Measurements from ENCODE around the gene TCAP.

TCAP gene

DNA sequence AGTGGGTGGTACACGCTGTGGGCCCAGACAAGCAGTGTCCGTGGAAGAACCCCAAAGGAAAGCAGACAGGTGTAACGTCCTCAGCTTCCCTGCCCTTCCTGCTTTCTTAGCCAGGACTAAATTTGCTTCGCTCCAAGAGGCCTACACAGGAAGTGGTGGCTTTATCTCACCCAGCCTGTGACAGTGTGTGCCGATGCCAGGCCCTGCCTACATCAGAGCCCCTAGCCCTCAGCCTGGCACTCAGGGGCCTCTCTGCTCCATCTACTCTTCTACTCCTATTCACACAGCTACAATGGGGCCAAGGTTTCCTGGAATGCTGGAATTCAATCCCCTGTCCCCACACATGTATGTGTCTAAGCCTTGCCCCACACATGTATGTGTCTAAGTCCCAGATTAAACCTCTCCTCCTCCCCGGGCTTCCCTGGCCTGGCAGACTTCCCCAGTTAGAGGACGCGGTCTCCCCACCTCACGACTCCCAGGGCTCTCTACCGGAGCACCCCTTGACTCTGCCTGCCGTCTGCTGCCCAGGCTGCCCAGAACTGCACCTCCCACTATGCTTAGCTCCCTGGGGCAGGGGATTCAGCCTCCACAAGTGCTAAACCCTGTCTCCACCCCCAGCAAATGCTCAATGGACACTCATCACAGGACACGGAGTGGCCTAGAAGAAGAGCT, 14.5 kb downstream of the TCAP start:
- no peaks in the 10 kb centered on the region for H3K79me2 ChIP-seq (ENCODE audit: insufficient read depth, low read length)
- H3F3A ChIP-seq (ENCODE audit: insufficient read depth) = no peaks in the 10 kb centered on the region
- TF ChIP-seq EZH2phosphoT487 (conservative IDR thresholded peaks at IDR 0.05; ENCODE audit: low read length) = no peak
- TF ChIP-seq, protein P1, sequence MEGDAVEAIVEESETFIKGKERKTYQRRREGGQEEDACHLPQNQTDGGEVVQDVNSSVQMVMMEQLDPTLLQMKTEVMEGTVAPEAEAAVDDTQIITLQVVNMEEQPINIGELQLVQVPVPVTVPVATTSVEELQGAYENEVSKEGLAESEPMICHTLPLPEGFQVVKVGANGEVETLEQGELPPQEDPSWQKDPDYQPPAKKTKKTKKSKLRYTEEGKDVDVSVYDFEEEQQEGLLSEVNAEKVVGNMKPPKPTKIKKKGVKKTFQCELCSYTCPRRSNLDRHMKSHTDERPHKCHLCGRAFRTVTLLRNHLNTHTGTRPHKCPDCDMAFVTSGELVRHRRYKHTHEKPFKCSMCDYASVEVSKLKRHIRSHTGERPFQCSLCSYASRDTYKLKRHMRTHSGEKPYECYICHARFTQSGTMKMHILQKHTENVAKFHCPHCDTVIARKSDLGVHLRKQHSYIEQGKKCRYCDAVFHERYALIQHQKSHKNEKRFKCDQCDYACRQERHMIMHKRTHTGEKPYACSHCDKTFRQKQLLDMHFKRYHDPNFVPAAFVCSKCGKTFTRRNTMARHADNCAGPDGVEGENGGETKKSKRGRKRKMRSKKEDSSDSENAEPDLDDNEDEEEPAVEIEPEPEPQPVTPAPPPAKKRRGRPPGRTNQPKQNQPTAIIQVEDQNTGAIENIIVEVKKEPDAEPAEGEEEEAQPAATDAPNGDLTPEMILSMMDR (IDR thresholded peaks at IDR 0.05; ENCODE audit: insufficient read depth, low read length, poor library complexity, severe bottlenecking) = no peak
- H3K9me2 ChIP-seq (replicated peaks; ENCODE audit: insufficient read depth, low read length) = no peaks in the 10 kb centered on the region
- no peaks in the 10 kb centered on the region for H3K36me3 ChIP-seq (ENCODE audit: low read length)
- H3K4me3 ChIP-seq (ENCODE audit: insufficient read depth, low read length, poor library complexity, severe bottlenecking) = no peak overlapping the region
- H4K20me1 ChIP-seq (ENCODE audit: low read depth, low read length) = no peaks in the 10 kb centered on the region
- H3K27me3 ChIP-seq (ENCODE audit: low read length) = no peaks in the 10 kb centered on the region
- H3K27ac ChIP-seq (ENCODE audit: low read depth, low read length) = no peak overlapping the region
- H3K9me3 ChIP-seq (ENCODE audit: insufficient read depth, low read length) = no peaks in the 10 kb centered on the region
- no peak overlapping the region for H3K4me2 ChIP-seq (ENCODE audit: low read depth, low read length, poor library complexity, severe bottlenecking)
- no peak overlapping the region for H2AFZ ChIP-seq (ENCODE audit: low read depth, low read length, severe bottlenecking)
- H3K9ac ChIP-seq (ENCODE audit: low read length) = no peak overlapping the region

DNA sequence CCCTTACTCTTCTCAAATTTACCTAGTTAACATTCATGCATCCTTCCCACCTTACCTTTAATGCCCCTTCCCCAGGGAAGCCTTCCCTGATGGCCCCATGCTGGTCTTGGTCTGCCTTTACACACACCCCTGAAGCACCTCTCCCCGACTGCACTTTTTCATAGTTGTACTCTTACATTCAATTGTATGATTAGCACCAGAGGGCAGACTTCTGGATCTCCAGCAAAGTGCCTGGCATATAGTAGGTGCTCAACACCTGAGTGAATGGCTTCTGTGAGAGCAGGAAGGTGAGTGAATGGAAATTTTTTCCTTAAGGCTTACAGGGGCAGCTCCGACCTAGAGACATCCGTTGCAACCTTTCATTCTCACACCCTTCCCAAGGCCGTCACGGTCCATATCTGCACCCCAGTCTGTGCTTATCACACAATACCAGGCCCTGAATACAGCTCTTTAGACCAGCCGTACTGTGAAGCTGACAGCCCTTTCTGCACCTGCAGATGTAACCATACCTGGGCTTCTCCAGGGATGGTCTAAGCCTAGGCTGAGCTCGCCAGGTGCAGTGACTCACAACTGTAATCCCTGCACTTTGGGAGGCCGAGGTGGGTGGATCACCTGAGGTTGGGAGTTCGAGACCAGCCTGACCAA, 18.3 kb downstream of the TCAP start:
- H3K9me3 ChIP-seq (ENCODE audit: insufficient read depth, low read length) = no peaks in the 10 kb centered on the region
- no peak overlapping the region for H2AFZ ChIP-seq (ENCODE audit: low read depth, low read length, severe bottlenecking)
- H3K79me2 ChIP-seq (ENCODE audit: insufficient read depth, low read length) = no peaks in the 10 kb centered on the region
- peaks cover 9% of the 10 kb centered on the region; the same call in 1 of the 2 replicates for H3F3A ChIP-seq (ENCODE audit: insufficient read depth)
- H3K4me3 ChIP-seq (ENCODE audit: insufficient read depth, low read length, poor library complexity, severe bottlenecking) = no peak overlapping the region
- H3K9me2 ChIP-seq (replicated peaks; ENCODE audit: insufficient read depth, low read length) = no peaks in the 10 kb centered on the region
- TF ChIP-seq, protein P1 (IDR thresholded peaks at IDR 0.05; ENCODE audit: insufficient read depth, low read length, poor library complexity, severe bottlenecking) = no peak
- no peak for TF ChIP-seq EZH2phosphoT487 (conservative IDR thresholded peaks at IDR 0.05; ENCODE audit: low read length)
- no peak overlapping the region for H3K4me2 ChIP-seq (ENCODE audit: low read depth, low read length, poor library complexity, severe bottlenecking)
- no peak overlapping the region for H3K9ac ChIP-seq (ENCODE audit: low read length)
- no peak overlapping the region for H3K27ac ChIP-seq (ENCODE audit: low read depth, low read length)
- no peaks in the 10 kb centered on the region for H4K20me1 ChIP-seq (ENCODE audit: low read depth, low read length)
- no peaks in the 10 kb centered on the region for H3K27me3 ChIP-seq (ENCODE audit: low read length)
- H3K36me3 ChIP-seq (ENCODE audit: low read length) = no peaks in the 10 kb centered on the region

DNA sequence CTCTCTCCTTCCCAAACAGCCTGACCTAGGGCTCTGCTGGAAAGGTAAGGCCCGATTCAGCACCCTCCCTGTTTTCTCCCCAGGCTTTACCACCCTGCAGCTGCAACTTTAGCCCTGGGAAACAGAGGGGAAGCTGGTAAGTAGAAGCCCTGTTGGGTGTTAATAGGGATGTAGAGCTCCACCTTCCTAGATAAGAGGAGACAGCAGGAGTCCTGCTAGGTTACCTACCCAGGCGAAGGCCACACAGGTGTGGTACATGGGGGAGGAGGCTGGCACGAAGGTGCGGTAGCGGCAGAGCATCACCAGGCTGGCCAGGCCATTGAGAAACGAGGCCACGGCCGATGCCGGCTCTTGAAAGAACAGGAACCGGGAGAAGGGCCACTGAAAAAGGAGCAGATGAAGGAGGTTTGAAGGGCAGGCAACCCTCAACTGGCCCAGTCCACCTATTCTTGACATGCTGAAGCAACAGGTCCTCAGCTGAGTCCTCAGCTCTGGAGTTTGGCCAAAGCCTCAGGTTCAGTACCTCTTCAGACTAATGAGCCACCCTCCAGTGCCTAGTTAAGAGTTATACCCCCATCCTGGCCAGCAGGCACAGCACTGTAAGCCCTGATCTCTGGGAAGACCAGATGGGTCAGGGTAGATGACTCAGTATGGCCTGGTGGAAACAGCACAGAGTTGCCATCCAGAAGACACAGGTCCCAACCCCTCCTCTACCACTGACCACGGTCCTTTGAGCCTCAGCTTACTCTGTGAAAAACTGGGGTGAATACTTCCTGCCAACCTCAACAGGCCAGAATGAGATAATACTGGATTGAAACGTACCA, 19.4 kb downstream of the TCAP start:
- H3K9me2 ChIP-seq (replicated peaks; ENCODE audit: insufficient read depth, low read length) = no peaks in the 10 kb centered on the region
- H3K4me2 ChIP-seq (ENCODE audit: low read depth, low read length, poor library complexity, severe bottlenecking) = no peak overlapping the region
- H3F3A ChIP-seq (ENCODE audit: insufficient read depth) = peaks cover 11% of the 10 kb centered on the region; the same call in 1 of the 2 replicates
- H3K36me3 ChIP-seq (ENCODE audit: low read length) = no peaks in the 10 kb centered on the region
- no peak overlapping the region for H2AFZ ChIP-seq (ENCODE audit: low read depth, low read length, severe bottlenecking)
- H3K9ac ChIP-seq (ENCODE audit: low read length) = no peak overlapping the region
- H3K4me3 ChIP-seq (ENCODE audit: insufficient read depth, low read length, poor library complexity, severe bottlenecking) = no peak overlapping the region
- no peaks in the 10 kb centered on the region for H3K9me3 ChIP-seq (ENCODE audit: insufficient read depth, low read length)
- H4K20me1 ChIP-seq (ENCODE audit: low read depth, low read length) = no peaks in the 10 kb centered on the region
- TF ChIP-seq, protein P1 (IDR thresholded peaks at IDR 0.05; ENCODE audit: insufficient read depth, low read length, poor library complexity, severe bottlenecking) = no peak
- no peak for TF ChIP-seq EZH2phosphoT487 (conservative IDR thresholded peaks at IDR 0.05; ENCODE audit: low read length)
- H3K27me3 ChIP-seq (ENCODE audit: low read length) = no peaks in the 10 kb centered on the region
- no peaks in the 10 kb centered on the region for H3K79me2 ChIP-seq (ENCODE audit: insufficient read depth, low read length)
- H3K27ac ChIP-seq (ENCODE audit: low read depth, low read length) = no peak overlapping the region

Data from SU-DHL-6 (cell line).